ENCODE results near the gene PHACTR3.

- TF ChIP-seq POLR2A (IDR thresholded peaks at IDR 0.05) (no peak), CTCF (IDR thresholded peaks at IDR 0.05) (no peak), POLR2AphosphoS5 (IDR thresholded peaks at IDR 0.05) (no peak), EP300 (IDR thresholded peaks at IDR 0.05) (no peak)
These were observed 136.3 kb downstream of the PHACTR3 start for GRCh38 chr20:59740621-59741020.
